Prostate gland (tissue), 2 donors: ENCODE measurements around the gene TNFRSF11A.

Source experiments
- CTCF ChIP-seq, 4 experiments: fragments of 200-600 bp in 2 of 4; fragments of 450-650 bp in 2 of 4; sonication (generic) in 2 of 4; IDR thresholded peaks; 1 replicate in 3 of 4; 2 replicates in 1 of 4; pipeline ENCODE4 v1.5.1; 2016 to 2019; ENCODE audit warnings: antibody characterized with exemption in 4 of 4, mild to moderate bottlenecking in 2 of 4, moderate library complexity in 2 of 4
- POLR2A ChIP-seq: fragments of 450-650 bp; IDR thresholded peaks from one replicate; pipeline ENCODE4 v1.6.1; 2016; ENCODE audit warnings: antibody characterized with exemption, mild to moderate bottlenecking

- TF ChIP-seq CTCF (IDR thresholded peaks at IDR 0.05) (no peak), POLR2A (no peak)
These were observed 32.1 kb downstream of the TNFRSF11A start for GRCh38 chr18:62357079-62357719.
